ENCODE data around the gene DGCR8. TPM values are rescaled to one million over a fixed set of nuclear protein-coding genes. Genes with fewer than 3 reads are reported as not detected.

Gene DGCR8
- total RNA-seq, 1 donor from 2014 or later: 42.2 TPM

DNA sequence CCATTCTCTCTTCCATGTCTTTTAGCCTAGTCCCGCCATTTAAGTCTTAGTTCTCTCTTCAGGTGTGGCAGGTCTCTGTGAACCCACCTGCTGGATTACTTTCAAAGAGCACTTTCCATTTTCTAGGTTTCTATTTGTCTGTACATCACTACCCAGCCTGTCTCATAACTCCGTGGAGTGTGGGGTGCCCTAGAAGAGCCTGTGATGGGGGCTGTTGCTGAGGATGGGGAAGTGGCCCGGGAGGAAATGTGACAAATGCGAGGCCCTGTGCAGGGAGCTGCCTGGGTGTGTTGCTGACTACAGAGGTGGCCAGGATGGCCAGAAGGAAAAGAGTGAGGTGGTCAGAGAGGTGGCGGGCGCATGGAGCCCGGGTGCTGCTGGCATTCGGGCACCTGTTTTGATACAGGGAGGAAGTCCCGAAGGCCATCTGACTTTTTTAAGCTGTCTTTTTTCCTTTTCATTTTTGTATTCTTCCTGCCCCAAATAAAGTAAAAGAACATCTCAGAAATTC is 10.7 kb downstream of the DGCR8 start:
- DNase-seq: no peak

DNA sequence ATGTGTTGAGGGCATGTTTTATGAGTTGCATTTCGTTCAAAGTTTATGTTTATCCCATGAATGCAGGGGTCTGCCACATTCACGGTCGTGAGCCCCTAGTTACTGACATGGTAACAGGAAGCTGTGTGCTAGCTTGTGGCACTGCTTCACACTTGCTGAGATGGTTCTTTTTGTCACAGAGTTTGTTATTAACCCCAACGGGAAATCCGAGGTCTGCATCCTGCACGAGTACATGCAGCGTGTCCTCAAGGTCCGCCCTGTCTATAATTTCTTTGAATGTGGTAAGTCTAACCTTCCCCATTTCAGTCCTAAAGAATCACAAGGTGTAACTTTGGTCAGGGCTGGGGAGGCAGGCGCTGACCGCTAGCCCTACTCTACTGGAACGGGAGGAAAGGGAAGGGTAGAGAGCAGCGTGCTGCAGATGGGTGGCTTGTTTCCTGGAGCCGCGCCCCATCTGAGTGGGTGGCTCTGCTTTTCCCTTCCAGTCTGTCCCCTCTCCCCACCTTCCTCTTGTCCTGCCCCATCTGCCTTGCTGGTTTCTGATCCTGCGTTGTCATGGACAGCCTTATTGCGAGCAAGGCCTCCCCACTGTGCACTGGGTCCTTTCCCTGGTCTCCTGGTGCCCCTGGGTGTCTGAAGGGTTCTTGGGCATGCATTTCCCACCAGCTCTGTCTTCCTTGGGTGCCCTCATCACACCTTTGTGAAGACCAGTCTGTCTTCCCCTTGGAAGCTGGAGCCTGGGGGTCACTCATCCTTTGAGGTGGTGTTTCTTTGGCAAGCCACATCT is 11.8 kb downstream of the DGCR8 start:
- DNase-seq: no peak

DNA sequence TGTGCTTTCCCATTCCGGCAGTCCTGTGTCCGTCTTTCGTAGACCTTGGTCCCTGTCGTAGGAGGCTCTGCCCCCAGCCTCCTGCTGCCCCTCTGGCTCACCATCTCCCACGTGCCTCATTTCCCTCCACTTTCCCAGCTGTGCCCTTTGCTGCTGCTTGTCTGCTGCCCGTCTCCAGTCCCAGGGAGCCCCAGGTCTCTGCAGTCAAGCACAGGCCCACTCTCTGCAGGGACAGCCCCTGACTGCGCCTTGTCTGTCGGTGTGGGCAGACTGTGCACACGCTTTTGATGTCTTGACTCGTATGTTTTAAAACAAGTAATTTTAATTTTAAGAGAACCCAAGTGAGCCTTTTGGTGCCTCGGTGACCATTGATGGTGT is 12.4 kb downstream of the DGCR8 start:
- DNase-seq: no peak

DNA sequence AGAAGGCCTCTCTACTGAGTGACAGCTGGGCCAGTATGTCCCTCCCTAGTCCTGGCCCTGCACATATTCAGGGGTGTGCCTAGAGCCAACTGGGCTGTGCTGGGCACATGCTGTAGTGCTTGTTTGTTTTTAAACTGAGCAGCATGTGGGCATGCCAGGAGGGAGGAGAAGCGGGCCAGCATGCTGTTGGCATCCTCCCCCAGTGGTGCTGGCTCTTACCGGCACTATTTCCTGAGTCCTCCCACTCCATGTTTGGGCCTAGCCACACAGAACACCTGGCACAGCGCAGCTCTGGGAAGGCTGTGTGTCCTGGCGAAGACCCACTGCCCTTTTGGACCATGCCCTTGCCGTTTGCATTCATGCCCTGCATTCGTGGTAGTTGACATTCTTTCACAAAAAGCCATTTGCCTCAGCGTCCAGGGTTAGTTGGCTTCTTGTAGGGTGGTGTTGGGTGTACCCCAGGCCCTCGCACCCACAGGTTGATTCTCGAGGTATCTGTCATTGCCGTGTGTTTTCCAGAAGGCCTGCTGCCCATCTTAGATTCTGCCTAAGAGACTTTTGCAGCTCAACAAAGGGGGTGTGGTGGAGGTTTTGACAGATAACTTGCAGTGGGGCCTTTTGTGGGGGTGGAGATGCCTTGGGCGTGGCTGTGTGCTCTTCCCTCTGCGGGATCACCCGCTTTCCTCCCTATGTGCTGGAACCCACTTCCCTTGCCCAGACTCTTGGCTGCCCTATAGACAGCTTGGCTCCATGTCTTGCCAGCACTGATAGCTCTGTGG is 13.6 kb downstream of the DGCR8 start:
- no peak for DNase-seq

DNA sequence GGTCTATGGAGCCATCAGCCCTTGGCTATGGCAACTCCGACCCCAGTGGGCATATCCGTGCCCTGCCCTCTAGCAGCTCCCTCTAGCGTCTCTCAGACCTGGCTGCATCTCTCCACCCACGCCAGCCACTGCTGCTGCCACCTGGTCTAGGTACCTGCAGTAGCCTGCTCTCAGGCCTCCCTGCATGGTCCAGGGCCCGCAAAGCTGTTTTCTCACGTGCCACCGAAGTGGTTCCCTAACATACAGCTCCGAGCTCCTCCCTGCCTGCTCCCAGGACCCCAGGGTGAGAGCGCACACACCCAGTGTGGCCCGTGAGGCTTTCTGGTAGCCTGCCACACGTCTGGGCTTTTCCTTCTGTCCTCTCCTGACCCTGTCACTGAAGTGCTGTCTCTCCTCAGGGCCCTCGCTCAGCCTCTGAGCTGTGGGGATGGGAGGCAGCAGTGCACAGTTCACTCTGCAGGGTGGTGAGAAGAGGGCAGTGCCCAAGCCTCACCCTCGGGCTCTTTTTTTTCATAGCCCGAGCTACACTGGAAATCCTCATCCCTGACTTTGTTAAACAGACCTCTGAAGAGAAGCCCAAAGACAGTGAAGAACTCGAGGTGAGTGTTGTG is 14.3 kb downstream of the DGCR8 start:
- DNase-seq: no peak

DNA sequence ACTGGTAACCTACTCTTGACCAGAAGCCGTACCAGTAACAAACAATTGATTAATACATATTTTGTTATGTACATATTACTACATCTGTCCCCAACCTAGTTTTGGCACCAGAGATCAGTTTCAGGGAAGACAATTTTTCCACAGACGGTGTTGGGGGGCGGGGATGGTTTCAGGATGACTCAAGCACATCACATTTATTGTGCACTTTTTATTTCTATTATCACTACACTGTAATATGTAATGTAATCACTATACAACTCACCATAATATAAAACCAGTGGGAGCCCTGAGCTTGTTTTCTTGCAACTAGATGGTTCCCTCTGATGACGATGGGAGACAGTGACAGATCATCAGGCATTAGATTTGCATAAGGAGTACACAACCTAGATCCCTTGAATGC is 15.5 kb downstream of the DGCR8 start:
- DNase-seq: no peak

DNA sequence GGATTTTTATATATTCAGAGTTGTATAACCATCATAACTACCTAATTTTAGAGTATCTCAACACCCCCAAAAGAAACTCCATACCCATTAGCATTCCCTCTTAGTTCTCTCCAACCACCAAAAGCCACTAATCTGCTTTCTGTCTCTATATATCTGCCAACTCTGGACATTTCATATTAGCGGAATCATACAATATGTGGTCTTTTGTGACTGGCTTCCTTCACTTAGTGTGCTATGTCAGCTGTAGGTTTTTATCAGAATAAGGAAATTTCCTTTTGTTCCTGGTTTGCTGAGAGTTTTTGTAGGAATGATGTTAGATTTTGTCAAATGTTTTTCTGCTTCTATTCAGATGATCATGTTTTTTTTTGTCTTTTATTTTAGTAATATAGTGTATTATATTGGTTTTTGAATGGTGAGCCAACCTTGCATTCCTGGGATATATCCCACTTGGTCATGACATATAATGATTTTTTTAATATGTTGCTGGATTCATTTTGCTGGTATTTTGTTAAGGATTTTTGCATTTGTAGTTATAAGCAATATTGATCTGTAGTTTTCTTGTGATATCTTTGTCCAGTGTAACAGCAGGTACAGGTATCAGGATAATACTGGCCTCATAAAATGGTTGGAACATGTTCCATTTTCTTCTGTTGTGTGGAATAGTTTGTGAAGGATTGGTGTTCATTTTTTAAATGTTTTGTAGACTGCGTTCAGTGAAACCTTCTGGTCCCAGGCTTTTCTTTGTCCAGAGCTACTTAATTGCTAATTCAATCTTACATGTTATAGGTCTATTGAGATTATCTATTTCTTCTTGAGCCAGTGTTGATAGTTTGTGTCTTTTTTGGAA is 16.8 kb downstream of the DGCR8 start:
- DNase-seq: no peak

DNA sequence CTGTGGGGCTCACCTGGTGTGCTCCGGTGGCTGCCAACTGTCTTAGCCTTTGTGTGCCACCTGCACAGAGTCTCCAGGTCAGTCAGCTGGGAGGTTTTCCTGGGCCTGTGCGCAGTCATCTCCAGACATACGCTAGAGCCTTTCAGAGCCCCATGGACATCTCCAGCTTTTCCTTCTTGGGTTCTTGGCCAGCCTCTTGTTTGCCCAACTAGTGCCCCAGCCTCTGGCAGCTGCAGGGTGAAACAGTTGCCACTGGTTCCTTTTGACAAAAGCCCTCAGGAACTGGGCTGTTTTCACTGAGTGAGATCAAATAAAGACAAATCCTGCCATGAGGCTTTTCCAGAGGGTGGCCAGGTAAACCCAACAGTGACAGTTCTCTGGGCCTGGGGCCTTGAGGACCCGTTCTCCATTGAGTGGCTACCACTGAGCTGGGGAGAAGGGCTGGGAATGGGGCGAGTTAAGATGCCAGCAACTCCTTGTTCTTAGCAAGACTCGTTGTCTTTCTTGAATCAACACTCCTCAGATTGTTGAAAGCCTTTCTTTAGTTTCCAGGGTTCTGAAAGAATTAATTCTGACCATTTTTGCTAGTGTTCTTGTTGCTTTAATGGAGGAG is 19.2 kb downstream of the DGCR8 start:
- no peak for DNase-seq

DNA sequence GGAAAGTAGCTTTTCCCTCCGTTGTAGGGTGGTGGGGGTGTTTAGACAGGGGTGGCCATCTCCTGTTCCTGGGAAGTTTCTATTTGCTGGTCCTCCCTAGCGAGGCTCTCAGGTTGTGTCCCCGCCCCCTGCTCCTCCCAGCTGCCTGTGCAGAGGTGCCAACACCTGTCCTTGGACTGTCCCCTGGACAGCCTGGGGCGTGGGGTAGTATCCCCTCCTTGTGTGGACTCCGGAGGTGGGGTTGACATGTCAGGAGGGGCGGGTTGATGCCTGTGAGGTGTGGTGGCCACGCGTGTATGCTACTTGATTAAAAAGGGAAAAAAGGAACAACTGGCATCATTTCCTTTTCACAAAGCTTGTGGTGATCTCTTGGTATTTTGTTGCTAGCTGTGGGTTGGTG is 21.6 kb downstream of the DGCR8 start:
- no peak for DNase-seq

DNA sequence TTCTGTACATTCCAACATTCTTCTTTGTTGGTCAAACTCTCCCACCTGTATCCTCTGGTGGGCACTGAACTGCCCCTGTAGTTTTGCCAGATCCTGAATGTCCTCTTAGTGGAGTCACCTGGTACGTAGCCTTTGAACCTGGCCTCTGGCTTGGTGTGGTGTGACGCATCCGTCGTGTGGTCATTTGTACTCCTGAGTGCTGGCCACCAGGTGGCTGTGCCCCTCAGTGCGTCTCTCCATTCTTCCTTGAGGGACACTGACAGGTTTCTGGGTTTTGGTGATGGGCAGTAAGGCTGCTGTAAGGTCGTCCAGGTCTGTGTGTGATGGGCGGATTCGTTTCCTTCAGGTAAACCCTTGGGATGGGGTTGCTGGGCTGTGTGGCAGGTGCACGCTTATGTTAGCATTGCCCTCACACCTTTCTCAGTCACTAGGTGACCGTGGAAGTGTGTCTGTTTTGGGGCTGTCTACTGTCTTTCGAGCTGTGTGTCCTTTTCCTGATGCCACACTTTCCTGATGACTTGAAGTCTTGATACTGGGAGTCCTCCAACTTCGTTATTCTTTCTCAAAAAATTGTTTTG is 22.3 kb downstream of the DGCR8 start:
- no peak for DNase-seq

DNA sequence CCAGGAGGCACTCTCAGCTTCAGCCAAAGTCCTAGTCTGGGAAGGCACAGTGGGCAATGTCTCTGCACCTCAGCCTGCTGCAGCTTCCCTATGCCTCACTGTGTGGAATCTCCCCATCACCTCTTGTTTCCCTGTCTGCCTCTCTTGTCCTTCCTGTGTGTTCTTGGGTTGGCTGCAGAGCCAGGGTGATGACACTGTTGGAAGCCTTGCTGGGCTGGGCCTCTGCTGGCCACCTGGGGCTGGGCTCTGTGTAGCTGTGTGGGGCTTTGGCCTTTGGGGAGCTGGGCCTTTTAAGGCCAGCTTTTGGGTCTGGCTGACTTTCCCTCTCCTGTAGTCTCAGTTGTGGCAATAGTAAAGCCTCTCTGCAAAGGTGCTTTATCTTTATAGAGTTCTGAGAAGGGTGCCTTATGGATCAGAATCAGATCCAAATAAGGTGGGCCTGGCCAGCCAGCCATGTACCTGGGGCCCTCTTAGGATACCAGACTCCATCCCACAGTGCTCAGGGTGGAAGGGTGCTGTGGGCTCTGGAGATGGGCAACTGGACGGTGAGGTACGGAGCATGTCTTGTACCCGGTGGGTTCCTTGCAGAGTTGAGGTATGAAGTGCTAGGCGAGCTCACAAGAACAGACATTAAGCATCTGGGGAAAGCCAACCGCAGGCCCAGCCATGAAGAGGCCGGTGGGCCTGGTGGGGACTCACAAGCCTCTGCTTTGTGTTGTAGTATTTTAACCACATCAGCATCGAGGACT is 25.6 kb downstream of the DGCR8 start:
- DNase-seq: no peak

DNA sequence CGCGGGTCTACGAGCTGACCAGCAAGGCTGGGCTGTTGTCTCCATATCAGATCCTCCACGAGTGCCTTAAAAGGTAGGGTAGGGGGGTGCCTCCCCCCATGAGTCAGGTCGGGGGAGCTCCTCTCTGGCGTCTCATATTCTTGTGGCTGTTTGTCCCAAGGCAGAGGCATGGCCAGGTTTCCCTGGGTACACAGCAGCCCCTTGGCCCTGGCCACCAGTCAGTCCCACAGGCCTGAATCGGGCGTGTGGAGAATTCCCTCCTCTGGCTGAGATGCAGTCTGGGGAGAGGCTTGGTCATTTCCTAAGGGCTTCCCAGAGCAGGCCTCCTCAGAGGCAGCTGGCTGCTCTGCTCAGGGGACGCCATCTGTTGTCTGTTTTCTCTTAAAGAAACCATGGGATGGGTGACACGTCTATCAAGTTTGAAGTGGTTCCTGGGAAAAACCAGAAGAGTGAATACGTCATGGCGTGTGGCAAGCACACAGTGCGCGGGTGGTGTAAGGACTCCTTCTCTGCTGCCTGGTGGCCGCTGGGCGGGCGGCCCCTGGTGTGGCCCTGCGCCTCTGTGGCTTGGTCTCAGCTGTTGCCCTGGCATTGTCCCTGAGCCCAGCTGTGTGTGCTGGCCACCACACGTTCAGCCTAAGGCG is 26.3 kb downstream of the DGCR8 start:
- DNase-seq: no peak

DNA sequence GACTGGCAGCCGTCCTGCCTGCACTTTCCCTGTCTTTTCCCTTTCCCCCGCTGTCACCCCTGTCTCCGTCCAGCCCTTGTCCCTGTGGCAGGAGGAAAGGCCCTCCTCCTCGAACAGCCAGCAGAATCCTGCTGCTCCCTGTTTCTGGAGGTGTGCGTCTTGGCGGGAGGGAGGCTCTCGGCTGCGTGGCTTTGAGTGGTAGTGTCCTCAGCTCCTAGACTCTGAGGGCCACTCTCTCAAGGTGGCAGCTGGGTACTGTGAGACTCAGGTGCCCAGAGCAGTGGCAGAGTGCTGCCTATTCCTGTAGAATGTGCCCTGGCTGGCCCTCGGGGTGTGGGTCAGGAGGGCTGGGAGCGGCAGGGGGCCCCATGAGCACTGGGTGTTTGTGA is 26.8 kb downstream of the DGCR8 start:
- no peak for DNase-seq

DNA sequence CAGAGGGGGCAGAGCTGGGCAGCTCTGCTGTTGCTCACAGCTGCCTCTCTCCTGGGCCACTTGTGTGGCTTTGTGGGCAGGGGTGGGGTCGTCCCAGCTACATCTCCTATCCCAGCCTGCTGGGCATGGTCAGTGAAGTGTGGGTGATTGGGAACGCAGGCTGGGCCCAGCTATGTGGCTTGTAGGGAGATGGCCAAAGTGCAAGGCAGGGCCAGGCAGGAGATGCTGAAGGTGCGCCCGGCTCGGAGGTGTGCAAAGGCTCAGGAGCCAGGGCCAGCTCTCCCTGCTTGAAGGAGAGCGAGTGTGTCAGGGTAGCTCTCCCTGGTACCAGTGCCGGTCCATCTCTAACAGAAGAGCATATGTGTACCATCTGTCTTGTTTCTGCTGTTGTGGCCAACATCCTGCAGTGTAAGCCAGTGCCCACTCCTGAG is 27.4 kb downstream of the DGCR8 start:
- DNase-seq: no peak

DNA sequence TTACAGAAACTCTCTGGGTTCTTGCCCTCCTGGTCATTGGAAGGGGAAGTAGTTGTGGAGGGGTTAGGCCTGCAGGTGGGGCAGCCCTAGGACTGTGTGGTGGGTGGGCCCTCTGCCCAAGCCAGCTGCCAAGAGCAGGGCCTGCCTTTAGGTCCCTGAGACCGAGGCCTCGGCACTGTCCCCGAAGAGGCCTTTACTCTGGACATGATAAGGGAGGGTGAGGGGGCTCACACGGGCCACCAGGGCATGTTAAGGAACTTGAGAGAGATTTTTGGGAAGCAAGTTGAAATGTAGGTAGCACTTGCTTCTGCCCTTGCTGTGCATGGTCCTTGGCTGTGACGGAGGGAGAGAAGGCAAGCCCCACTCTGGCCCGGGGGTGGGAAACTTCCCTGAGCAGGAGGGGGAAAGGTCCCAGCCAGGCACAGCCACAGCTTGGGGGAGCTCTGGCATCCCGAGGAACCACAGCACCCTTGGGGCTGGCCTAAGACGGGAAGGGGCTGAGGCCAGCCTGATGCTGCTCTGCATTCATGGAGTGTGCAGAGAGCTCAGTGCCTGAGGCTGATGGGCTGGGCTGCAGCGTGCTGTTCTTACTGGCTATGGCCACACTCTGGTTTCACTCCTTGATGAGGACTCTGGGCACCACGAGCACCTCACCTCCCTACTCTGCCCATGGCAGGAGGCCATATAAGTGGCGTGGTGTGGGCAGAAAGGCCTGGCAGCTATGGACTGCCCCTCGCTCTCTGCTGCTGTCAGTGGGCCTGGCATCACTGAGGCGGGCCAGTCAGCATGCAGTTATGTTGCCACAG is 28.1 kb downstream of the DGCR8 start:
- no peak for DNase-seq

DNA sequence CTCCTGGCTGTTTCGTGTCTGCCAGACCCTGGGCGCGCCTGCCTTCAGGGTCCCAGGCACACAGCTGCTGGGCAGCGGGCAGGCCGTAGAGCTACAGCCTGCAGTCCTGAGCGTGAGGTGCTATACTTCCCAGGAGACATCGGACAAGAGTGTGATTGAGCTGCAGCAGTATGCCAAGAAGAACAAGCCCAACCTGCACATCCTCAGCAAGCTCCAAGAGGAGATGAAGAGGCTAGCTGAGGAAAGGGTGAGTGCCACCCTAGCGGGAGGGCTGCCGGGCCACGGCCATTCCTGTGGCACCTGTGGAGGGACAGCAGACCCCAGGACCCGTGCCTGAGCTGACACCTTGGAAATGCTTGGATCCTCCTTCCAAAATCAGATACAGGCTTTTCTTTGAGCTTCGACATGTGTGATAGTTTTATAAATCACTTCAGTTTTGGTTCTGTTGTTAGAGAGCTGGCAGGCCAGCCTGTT is 28.8 kb downstream of the DGCR8 start:
- no peak for DNase-seq

DNA sequence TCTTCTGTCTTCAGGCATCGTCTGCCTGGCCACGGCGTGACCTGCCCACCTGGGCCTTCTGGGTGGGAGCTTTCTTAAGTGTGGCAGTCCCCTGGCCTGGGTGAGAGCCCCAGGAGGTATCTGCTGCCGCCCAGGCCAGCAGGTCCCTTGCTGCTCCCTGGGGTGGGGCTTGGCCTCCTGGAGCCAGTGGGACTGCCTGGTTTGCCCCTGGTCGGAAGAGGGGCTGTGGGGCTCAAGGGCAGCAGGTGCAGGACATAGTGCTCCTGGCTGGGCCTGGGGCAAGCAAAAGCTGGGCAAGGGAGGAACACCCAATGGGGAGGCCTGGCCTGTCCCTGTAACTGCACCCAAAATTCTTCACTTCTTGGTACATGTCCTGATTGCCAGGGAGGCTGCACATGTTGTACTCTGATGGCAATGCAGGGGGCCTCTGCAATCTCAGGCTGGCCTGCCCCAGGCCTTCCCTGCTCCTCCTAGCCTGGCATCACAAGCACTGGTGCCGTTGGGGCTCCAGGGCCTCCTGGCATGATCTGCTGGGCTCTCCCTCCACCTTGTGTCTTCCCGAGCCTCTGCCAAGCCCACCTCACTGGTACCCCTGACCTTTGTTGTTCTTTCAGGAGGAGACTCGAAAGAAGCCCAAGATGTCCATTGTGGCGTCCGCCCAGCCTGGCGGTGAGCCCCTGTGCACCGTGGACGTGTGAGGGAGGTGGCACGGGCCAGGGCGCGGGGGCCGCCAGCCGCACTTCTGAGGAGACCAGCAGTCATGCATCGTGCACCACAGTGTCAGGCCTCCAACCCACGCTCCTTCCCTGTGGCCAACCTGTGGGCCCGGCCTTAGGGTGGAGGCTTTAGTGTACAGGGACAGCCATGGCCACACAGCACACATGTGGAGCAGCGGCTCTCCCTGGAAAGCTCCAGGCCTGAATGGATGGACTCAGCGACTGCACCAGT is 29.6 kb downstream of the DGCR8 start:
- DNase-seq: no peak

All from tongue (tissue), 2 donors.